SW480 (cell line): ENCODE results near the gene TRDMT1.

Experiments used
- DNase-seq: peaks from one replicate; pipeline ENCODE4 v3.0.0-alpha.2; 2016; ENCODE audit warnings: low spot score

The TRDMT1 gene

DNA sequence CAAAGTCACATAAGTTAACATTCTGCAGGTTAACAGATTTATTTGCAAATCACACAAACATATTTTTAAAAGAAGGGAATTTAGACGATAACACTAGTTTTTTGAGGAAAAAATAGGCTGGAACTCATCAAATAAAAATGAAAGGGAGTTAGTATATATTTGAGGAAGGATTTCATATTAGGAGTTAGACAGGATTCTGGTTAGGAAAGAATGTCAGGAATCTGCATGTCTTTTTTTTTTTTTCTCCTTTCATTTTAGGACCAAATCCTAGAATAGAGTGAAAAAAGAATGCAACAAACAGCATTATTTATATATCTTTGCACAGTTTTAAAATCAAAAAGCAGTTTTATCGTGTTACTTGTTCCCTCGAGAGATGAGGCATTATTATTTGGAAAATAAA, 8.9 kb upstream of the TRDMT1 start:
- DNase-seq: no peak

DNA sequence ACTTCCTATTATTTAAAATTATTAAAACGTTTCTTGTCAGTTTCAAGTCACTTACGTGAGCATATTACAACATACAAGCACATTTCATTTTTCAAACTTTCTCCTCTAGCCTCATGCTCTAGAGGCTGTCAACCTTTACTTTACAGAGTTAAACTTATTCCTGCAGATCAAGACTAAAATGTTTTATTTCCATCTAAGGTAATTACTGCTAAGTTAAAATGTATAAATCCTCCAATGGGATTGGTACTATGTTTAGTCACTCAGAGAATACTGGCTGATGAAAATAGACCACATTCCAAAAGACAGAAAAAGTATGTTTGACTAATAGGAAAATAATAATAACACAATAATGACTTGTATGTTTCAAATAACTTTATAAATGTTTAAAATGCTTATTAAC, 8.4 kb upstream of the TRDMT1 start:
- no peak for DNase-seq

DNA sequence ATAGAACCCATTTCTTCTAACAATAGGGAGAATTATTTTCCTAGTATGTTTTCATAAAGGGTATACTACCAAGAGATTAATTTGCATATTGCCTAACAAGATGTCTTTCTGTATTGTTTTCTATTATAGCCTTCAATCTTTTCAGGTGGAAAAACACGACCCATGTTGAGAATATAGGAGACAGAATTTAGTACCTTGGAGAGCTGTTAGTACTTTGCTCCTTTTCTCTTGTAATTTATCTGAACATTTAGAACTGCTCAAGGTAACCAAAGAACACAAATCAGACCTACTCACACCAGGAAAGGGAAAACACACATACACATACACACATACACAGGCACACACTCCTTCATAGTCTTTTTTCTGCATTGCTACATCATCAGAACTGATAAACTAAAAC, 7.8 kb upstream of the TRDMT1 start:
- no peak for DNase-seq

DNA sequence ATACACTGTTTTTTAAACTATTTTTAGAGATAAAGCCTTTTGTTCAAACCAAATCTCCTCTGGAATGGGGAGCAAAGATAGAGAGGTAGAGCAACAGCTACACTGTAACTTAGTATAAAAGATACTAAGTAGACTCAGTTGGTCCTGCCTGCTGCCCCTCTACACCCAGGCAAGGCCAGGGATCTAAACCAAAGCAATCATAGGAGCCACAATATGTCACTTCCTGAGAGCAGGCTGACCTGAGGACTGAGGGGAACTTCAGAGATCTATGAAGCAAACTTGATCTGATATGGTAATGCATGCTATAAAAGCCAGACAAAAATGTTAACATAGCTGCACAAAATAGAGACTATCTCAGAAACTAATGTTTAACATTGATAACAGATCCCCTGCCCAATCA, 7.0 kb upstream of the TRDMT1 start:
- DNase-seq: no peak

DNA sequence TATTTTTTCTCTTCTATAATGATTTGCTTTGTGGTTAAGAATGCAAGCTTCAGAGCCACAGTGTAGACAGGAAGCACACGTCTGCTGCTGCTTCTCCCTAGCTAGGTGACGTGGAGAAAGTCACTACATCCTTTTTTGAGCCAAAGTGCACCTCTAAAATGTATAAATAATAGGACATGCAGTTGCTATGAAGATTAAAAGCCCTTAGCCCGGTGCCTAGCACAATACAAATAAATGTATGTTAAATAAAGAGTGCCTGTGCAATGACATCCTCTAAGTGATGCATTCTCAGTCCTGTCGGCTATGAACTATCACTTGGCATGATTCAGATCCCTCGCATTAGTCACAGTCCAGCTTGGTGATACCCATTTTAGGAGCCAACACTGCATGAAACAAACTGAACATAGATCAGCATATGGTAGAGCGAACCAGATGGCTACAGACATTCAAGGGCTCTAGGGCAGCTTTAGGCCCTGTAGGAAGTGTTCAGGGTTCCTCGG, 4.8 kb upstream of the TRDMT1 start:
- DNase-seq: no peak

DNA sequence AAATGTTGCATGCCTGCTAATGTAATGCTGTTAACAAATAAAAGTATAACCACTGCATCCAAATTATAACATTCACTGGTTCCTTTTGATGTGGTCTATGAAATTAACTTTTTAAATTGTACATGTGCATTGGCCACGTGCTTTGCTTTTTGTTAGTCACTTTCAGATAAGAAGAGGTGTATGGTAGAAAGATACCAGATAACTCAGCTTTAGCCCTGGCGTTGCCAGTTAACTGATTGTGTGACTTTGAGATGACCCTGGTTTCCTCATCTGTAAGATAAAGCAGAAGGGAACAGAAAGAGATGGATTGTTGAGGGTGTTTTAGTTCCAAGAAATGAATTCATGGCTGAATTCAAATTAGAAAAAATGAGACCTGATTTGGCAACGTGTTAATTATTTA, 1.9 kb upstream of the TRDMT1 start:
- no peak for DNase-seq

DNA sequence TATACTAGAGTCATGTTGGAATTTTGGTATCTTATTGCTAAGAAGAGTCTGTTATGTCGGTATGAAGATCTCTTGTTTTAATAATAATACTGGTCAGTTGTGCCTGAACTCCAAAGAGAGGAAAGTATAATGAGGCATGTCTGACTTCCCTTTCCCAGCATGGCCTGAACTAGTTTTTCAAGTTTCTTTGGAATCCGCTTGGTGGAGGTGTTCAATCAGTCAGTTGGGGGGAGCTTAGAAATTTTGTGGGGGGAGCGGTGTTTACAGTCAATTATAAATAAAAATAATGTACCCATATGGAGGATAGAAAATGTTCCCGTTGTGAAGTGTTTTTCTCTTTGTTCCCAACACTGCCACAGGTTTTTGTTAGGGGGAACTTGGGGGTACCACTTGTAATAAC, 1.5 kb upstream of the TRDMT1 start:
- DNase-seq: no peak

DNA sequence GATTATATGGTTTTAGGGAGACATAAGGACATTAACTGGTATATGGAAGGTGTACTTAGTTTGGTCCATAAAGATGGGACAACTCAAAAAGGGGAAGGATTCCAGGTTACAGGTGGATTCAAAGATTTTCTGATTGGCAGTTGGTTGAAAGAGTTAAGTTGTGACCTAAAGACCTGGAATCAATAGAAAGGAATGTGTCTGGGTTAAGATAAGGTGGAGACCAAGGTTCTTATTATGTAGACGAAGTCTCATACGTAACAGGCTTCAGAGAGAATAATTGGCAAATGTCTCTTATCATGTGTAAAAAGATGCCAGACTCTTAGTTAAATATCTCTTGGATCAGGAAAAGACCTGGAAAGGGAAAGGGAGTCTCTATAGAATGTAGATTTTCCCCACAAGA, 1.0 kb upstream of the TRDMT1 start:
- no peak for DNase-seq

DNA sequence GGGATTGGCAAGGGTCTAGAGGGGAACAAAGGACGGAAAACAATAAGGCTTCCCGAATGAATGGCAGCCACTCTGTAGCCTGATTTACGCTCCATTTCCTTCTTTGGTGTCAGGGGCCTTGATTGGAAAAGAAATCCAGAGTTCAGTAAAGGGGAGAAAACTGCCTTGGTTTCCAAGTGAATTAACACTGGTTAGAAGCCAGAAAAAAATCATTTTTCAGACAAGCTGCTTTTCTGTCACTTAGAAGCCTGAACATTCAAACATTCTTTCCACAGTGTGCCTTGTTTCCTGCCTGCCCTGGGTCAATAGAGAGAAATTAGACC, 283 bp upstream of the TRDMT1 start:
- DNase-seq: no peak

DNA sequence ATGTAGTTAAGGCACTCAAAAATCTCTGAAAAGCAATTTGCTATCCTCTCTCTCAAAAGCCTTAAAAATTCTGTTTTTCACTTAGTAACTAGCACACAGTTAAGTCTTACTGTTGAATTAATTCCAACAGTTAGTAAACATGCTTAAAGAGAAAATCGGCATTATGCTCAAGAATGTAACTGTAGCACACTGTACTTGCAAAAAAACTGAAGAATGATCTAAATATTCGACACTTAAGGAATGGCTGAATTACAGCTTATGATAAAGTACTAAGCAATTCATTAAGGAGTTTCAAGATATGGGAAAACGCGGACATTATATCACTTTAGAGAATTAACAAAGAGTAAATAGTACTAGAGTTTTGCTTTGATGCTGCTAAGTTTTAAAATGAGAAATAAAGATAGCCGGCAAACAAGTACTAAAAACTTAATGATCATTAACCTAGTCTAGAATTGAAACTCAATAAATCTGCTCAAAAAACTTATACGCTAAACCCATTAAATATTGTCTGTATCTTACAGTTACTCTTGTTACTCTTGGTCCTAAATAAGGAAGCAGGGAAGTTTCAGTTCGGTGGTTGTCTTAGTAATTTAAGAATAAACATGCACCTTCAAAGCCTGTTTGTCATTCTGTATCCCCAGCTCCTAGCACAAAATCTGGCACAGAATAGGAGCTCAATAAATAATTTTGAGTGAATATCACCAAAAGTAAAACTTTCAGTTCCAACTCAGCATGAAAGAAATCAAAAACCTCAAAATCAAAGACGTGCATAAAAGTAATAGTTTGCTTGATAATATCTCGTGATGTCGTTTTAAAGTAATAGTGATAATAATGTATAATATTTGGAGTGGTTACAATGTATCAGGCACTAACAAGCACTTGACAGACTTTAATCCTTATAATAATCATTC, 1.2 kb downstream of the TRDMT1 start:
- DNase-seq: peak; percentile 11

DNA sequence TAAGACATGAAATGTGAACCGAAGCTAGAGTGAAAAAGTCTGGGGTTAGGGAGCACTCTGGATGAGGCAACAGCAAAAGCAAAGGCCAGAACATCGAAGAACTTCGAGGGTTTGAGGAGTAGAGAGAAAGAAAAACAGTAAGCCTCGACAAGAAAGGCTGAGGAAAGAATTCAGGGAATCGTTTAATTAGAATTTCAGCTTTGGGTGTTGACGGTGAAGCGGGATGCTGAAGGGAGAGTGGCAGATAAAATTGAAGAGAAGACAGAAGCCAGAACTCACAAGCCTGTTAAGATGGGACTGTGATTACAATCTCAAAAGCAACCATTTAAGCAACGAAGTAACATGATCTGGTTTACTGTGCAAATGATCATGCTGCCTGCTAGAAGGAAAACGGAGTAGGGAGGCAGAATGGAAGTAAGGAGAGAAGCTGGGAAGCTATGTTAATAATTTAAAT, 2.1 kb downstream of the TRDMT1 start:
- no peak for DNase-seq

DNA sequence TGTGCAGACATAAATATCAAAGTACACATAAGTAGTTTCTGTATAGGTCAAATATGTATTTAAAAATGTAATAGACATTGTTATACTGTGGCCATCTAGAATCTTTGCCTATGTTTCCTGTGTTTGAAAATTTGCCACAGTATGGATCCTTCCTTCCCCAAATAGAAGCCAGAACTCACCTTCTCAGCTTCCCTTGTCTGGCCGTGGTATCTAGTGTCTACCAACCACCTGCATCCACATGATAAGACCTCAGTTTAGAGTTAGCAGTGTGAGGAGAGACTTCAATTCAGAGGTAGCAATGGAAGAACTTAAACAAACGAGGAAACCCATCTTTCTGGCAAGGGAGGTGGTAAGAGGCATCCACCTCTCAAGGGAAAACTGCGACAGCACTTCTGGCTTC, 4.9 kb downstream of the TRDMT1 start:
- no peak for DNase-seq

DNA sequence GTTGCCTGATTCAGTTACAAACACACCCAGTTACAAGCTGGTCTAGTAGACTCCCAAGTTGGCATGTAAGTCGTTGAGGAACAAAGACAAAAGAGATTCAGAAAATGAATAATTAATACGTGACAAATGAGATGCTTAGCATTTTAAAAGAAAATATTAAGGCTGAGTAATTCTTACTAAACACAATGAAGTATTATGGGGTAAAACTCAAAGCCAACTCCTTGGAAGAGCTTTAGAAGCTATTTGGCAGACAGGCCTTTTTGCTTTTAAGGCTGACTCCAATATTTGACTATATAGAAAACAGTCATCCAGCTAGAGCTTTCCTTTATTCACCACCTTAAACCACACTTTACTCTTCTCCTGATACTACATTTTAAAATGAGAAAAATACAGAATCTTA, 5.4 kb downstream of the TRDMT1 start:
- no peak for DNase-seq

DNA sequence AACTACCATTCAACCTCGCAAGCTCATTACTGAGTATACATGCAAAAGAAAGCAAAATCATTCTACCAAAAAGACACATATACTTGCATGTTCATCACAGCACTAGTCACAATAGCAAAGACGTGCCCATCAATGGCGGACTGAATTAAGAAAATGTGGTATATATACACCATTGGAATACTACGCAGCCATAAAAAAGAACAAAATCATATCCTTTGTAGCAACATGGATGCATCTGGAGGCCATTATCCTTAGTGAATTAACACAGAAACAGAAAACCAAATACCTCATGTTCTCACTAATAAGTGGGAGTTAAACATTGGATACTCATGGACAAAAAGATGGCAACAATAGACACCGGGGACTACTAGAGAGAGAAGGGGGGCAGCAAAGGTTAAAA, 6.4 kb downstream of the TRDMT1 start:
- DNase-seq: no peak

DNA sequence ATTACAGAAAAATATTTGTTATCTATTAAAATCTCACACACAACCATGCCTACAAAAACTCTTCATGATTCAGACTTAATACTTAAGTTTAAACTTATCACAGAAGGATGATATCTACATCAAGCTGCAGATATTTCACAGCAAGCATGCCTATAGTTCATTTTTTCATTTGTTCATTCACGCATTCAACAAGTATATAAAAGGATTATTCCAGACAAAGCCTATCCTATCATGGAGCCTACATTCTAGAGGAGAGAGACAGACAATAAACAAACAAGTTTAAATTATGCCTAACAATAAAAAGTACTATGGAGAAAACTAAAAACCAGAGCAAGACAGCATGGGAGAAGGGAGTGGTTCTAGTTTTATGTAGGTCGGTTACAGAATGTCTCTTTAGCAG, 10.9 kb downstream of the TRDMT1 start:
- no peak for DNase-seq

DNA sequence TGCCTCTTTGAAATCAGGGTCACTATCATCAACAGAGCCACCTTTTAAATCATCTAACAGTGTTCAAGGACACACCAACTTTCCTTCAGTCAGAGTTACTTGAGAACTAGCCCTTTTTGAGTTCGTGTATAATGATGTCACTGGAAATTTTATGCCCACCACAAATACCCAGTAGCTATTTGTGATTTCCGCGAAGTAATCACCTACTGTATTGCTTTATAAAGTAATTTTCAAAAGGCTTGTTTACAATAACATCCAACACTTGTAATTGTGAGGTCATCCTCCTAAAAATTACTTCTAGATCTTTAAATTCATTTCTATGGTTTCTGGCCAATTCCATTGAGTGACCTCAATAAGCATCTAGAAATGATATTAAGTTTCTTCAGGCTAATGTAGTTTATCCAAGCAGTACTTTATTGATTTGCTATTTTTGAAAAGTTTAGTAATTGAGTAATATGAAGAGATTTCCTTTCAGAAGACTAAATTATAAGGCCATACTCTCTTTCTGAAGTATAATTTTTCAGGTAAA, 12.8 kb downstream of the TRDMT1 start:
- DNase-seq: no peak

DNA sequence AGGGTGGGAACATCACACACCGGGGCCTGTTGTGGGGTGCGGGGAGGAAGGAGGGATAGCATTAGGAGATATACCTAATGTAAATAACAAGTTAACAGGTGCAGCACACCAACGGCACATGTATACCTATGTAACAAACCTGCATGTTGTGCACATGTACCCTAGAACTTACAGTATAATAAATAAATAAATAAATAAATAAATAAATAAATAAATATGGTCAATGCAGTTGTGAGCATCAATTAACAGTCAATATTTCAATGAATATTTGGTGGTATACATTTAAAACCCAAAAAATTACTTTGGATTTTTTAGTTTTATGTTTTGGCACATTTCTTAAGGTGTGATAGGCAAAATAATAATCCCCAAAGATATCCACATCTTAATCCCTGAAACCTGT, 15.6 kb downstream of the TRDMT1 start:
- no peak for DNase-seq

DNA sequence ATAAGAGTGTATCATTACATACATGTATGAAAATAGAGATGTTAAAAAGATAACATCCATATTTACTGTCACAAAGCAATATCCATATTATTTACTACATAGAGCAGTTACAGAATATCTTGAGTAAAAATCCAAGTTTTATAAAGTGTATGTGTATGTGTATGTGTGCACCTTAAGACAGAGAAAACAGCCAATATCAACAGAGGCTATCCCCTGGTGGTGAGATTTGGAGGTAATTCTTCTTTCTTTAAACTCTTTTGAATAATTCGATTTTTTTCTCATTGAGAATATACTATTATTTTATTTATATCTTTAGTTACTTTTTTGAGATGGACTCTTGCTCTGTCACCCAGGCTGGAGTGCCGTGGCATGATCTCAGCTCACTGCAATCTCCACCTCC, 18.4 kb downstream of the TRDMT1 start:
- DNase-seq: no peak

DNA sequence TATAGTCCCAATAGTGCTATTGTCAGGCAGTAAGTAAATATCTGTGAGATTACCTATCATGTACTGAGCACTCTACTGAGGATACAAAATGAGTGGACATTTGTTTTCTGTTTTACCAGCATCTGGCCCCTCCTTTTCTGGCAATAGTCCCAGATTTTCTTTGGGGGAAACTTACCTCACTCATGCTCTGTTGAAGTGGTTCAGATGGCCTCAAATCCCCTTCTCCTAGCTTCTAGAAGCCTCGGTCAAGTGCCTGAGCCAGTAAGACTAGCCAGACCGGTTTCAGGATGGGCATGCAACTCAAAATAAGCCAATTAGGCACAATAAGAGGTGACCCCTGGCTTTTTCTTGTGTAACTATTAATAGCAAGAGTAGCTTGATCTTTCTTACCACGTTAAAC, 19.7 kb downstream of the TRDMT1 start:
- no peak for DNase-seq

DNA sequence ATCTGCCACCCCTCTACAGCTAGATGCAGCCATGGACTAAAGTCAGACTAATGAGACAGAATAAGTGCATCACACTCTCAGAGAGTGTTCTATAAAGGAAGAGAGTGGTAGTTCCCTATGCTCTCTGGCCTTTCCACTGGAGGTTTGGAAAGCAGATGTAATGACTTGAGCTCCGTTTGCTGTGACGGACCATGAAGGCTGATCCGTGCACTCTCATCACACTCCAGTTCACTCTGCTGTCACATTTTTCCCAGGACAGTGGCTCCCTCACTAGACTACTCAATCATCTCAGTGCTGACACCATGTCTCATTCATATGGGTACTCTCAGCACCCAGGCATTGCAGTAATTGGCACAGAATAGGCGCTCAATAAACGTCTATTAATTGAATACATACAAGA, 20.4 kb downstream of the TRDMT1 start:
- DNase-seq: no peak

DNA sequence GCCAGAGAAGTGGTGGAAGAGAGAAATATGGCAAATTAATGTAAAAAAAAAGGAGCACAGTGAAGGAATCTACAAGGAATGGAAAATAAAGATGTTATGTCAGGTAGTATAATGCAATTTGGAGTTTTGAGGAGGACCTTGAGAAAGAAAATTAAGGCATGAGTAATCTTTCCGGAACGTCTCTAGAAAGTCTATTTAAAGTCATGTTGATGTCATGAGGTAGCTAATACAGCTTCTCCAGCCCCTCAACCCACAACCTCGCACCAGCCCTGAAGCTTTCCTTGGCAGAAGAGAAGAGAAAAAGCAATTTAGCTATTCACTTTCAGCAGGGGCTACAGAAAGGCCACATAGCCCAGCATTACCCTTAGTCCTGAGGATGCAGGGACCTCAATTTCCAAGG, 22.5 kb downstream of the TRDMT1 start:
- DNase-seq: no peak

DNA sequence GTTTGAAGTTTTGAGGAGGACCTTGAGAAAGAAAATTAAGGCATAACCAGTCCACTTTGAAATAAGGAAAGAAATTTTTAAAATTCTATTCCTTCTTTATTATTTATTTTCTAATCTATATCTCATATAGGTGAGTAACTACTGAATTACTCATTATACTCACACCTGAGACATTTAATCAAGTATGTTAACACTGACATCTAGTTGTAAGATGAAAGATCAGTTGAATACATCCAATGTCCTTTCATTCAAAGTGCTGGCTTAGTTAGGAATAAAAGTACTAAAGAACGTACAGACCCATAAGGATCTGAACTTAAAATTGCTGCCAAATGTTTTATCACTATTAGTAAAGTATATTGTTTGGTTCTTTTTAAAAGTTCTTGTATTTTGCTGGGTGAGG, 23.5 kb downstream of the TRDMT1 start:
- peak; percentile 13 for DNase-seq

DNA sequence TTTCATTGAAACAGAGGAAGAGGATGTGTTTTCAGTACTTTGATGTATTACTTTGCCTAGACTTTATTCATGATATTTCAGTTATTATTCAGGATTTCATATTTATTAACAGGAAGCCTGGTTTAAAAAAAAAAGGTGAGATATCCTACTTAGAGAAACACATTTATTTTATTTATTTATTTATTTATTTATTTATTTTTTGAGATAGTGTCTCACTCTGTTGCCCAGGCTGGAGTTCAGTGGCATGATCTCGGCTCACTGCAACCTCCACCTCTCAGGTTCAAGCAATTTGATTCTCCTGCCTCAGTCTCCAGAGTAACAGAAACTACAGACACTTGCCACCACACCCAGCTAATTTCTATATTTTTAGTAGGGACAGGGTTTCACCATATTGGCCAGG, 24.5 kb downstream of the TRDMT1 start:
- no peak for DNase-seq

DNA sequence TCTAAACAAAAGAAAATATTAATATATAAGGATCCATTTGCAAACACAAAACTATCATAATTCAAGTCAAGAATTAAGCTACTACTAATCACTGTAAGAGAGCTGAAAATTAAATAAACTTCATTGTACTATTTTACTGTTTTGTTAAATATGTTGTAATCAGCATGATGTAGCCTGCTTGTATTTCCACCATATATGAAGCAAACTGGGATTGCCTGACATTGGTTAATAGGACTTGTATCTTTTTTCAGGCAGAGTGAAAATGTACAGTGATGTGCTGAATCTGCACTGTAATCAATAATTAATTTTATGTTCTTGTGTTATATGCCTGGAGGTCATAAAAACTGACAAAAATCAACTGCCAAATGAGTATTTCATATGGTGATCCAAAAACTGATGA, 25.4 kb downstream of the TRDMT1 start:
- DNase-seq: no peak
